GM18499 (cell line): ENCODE results near the gene ENPP1.

ENCODE experiments used
- ATAC-seq: cut with Tn5 transposase; IDR thresholded peaks from one replicate; pipeline ENCODE4 v1.9.1; 2021; ENCODE audit warnings: moderate number of reproducible peaks; ENCODE audit not compliant: insufficient read depth, unreplicated experiment

Gene ENPP1

GRCh38 chr6:131807644-131808459 lies at the start of gene ENPP1:
Gene ENPP1 (plus strand): TSS chr6:131808020. CDS start chr6:131808036, 16 bp downstream.
- ATAC-seq: no peak

GRCh38 chr6:131758920-131759319 lies 48.9 kb upstream of the ENPP1 start:
- ATAC-seq: no peak

GRCh38 chr6:131761060-131761761 lies 46.6 kb upstream of the ENPP1 start:
- no peak for ATAC-seq

GRCh38 chr6:131761762-131762067 lies 46.1 kb upstream of the ENPP1 start:
- no peak for ATAC-seq

GRCh38 chr6:131762984-131763383 lies 44.8 kb upstream of the ENPP1 start:
- no peak for ATAC-seq

- ATAC-seq: no peak
Measured at GRCh38 chr6:131763749-131764148, 44.1 kb upstream of the ENPP1 start.

GRCh38 chr6:131764350-131764749 lies 43.5 kb upstream of the ENPP1 start:
- no peak for ATAC-seq

GRCh38 chr6:131765081-131765803 lies 42.6 kb upstream of the ENPP1 start:
- ATAC-seq: no peak

- no peak for ATAC-seq
Measured at GRCh38 chr6:131765804-131766135, 42.0 kb upstream of the ENPP1 start.

- ATAC-seq: no peak
Measured at GRCh38 chr6:131766631-131767030, 41.2 kb upstream of the ENPP1 start.

GRCh38 chr6:131768964-131769363 lies 38.9 kb upstream of the ENPP1 start:
- ATAC-seq: no peak

- ATAC-seq: no peak
Measured at GRCh38 chr6:131769385-131770141, 38.3 kb upstream of the ENPP1 start.

GRCh38 chr6:131770776-131771175 lies 37.0 kb upstream of the ENPP1 start:
- ATAC-seq: no peak

- no peak for ATAC-seq
Measured at GRCh38 chr6:131773284-131773950, 34.4 kb upstream of the ENPP1 start.

- ATAC-seq: no peak
Measured at GRCh38 chr6:131775886-131776285, 31.9 kb upstream of the ENPP1 start.

GRCh38 chr6:131776985-131777384 lies 30.8 kb upstream of the ENPP1 start:
- ATAC-seq: no peak

- no peak for ATAC-seq
Measured at GRCh38 chr6:131778169-131778568, 29.7 kb upstream of the ENPP1 start.

- ATAC-seq: no peak
Measured at GRCh38 chr6:131779304-131779703, 28.5 kb upstream of the ENPP1 start.

- no peak for ATAC-seq
Measured at GRCh38 chr6:131780600-131780999, 27.2 kb upstream of the ENPP1 start.

GRCh38 chr6:131781687-131782086 lies 26.1 kb upstream of the ENPP1 start:
- ATAC-seq: no peak
